ENCODE results near the gene RPRD1A. TPM values are rescaled to one million over a fixed set of nuclear protein-coding genes. Genes with fewer than 3 reads are reported as not detected.
A peak's percentile ranks its signal among the peaks of the same experiment; 100 is the strongest.
"Not testable (repeated sequence)": the region's sequence is repeated elsewhere in the genome, so short reads cannot be mapped to it uniquely, and the experiment has no call there.

Gene RPRD1A
- 28.7 and 31.4 TPM in 2 replicates for total RNA-seq (2014; rRNA removed; shearing (Covaris generic); ENCODE audit: low replicate concordance)

- H3K27me3 ChIP-seq, result no peaks in the 10 kb centered on the region
- peak; percentile 93 for DNase-seq
- H3K36me3 ChIP-seq, result peaks cover 13% of the 10 kb centered on the region
- H3K9me3 ChIP-seq, result no peaks in the 10 kb centered on the region
- peak within 1 kb of the TSS; percentile 97 for H3K4me3 ChIP-seq
These were observed at the start of gene RPRD1A for GRCh38 chr18:36067055-36067957. Gene RPRD1A, minus strand, starts transcription at chr18:36067559. Its CDS starts 155 bp downstream, at chr18:36067404.

- not testable (repeated sequence) for DNase-seq, H3K9me3 ChIP-seq, H3K27me3 ChIP-seq, H3K4me3 ChIP-seq
- H3K36me3 ChIP-seq, result peaks cover 29% of the 10 kb centered on the region
These were observed 49.4 kb upstream of the RPRD1A start for GRCh38 chr18:36116771-36117170.

GRCh38 chr18:36114738-36115137 is 47.4 kb upstream of the RPRD1A start:
- H3K9me3 ChIP-seq, result no peaks in the 10 kb centered on the region
- no peak overlapping the region for H3K4me3 ChIP-seq
- H3K36me3 ChIP-seq, result peaks cover 32% of the 10 kb centered on the region
- no peak for DNase-seq
- no peaks in the 10 kb centered on the region for H3K27me3 ChIP-seq

GRCh38 chr18:36114251-36114650 is 46.9 kb upstream of the RPRD1A start:
- H3K36me3 ChIP-seq, result peaks cover 32% of the 10 kb centered on the region
- no peaks in the 10 kb centered on the region for H3K27me3 ChIP-seq
- no peak for DNase-seq

GRCh38 chr18:36112302-36112701 is 44.9 kb upstream of the RPRD1A start:
- Histone ChIP-seq H3K9me3 (no peaks in the 10 kb centered on the region), H3K27me3 (no peaks in the 10 kb centered on the region), H3K36me3 (peaks cover 35% of the 10 kb centered on the region), H3K4me3 (no peak overlapping the region)
- DNase-seq, result no peak

More at GRCh38 chr18:36114251-36114650, 46.9 kb upstream of the RPRD1A start:
- H3K4me3 ChIP-seq, result no peak overlapping the region
- no peaks in the 10 kb centered on the region for H3K9me3 ChIP-seq

GRCh38 chr18:36109737-36110136 is 42.4 kb upstream of the RPRD1A start:
- no peaks in the 10 kb centered on the region for H3K27me3 ChIP-seq
- no peak overlapping the region for H3K4me3 ChIP-seq
- peaks cover 30% of the 10 kb centered on the region for H3K36me3 ChIP-seq
- H3K9me3 ChIP-seq, result no peaks in the 10 kb centered on the region
- DNase-seq, result no peak

GRCh38 chr18:36108601-36109000 is 41.2 kb upstream of the RPRD1A start:
- Histone ChIP-seq H3K27me3 (no peaks in the 10 kb centered on the region), H3K4me3 (no peak overlapping the region), H3K9me3 (no peaks in the 10 kb centered on the region), H3K36me3 (peaks cover 19% of the 10 kb centered on the region)
- DNase-seq, result no peak

- no peak for DNase-seq
- Histone ChIP-seq H3K9me3 (no peaks in the 10 kb centered on the region), H3K4me3 (no peak overlapping the region), H3K27me3 (no peaks in the 10 kb centered on the region), H3K36me3 (peaks cover 19% of the 10 kb centered on the region)
These were observed 40.8 kb upstream of the RPRD1A start for GRCh38 chr18:36108196-36108595.

GRCh38 chr18:36107477-36107876 is 40.1 kb upstream of the RPRD1A start:
- no peaks in the 10 kb centered on the region for H3K9me3 ChIP-seq
- H3K27me3 ChIP-seq, result no peaks in the 10 kb centered on the region
- DNase-seq, result no peak
- peaks cover 17% of the 10 kb centered on the region for H3K36me3 ChIP-seq
- no peak overlapping the region for H3K4me3 ChIP-seq

- Histone ChIP-seq H3K9me3 (no peaks in the 10 kb centered on the region), H3K4me3 (no peak overlapping the region), H3K27me3 (no peaks in the 10 kb centered on the region), H3K36me3 (peaks cover 2% of the 10 kb centered on the region; the same call in 1 of the 2 replicates)
- no peak for DNase-seq
These were observed 37.4 kb upstream of the RPRD1A start for GRCh38 chr18:36104749-36105148.

- Histone ChIP-seq H3K27me3 (no peaks in the 10 kb centered on the region), H3K9me3 (no peaks in the 10 kb centered on the region), H3K4me3 (no peak overlapping the region), H3K36me3 (no peaks in the 10 kb centered on the region)
- no peak for DNase-seq
These were observed 34.6 kb upstream of the RPRD1A start for GRCh38 chr18:36101943-36102342.

- DNase-seq, result no peak
- Histone ChIP-seq H3K36me3 (no peaks in the 10 kb centered on the region), H3K27me3 (no peaks in the 10 kb centered on the region), H3K9me3 (no peaks in the 10 kb centered on the region), H3K4me3 (no peak overlapping the region)
These were observed 32.0 kb upstream of the RPRD1A start for GRCh38 chr18:36099311-36099710.

- Histone ChIP-seq H3K27me3 (no peaks in the 10 kb centered on the region), H3K36me3 (no peaks in the 10 kb centered on the region), H3K9me3 (no peaks in the 10 kb centered on the region), H3K4me3 (no peak overlapping the region)
- DNase-seq, result no peak
These were observed 29.6 kb upstream of the RPRD1A start for GRCh38 chr18:36096955-36097354.

- no peak overlapping the region for H3K4me3 ChIP-seq
- no peaks in the 10 kb centered on the region for H3K27me3 ChIP-seq
- H3K36me3 ChIP-seq, result no peaks in the 10 kb centered on the region
- no peak for DNase-seq
- no peaks in the 10 kb centered on the region for H3K9me3 ChIP-seq
These were observed 28.7 kb upstream of the RPRD1A start for GRCh38 chr18:36095936-36096519.

GRCh38 chr18:36094431-36094830 is 27.1 kb upstream of the RPRD1A start:
- Histone ChIP-seq H3K27me3 (no peaks in the 10 kb centered on the region), H3K4me3 (no peak overlapping the region), H3K36me3 (no peaks in the 10 kb centered on the region), H3K9me3 (no peaks in the 10 kb centered on the region)
- DNase-seq, result no peak

GRCh38 chr18:36092116-36092515 is 24.8 kb upstream of the RPRD1A start:
- H3K9me3 ChIP-seq, DNase-seq, H3K27me3 ChIP-seq: not testable (repeated sequence)

GRCh38 chr18:36089001-36089400 is 21.6 kb upstream of the RPRD1A start:
- H3K36me3 ChIP-seq, result no peaks in the 10 kb centered on the region
- no peaks in the 10 kb centered on the region for H3K27me3 ChIP-seq
- DNase-seq, result no peak
- no peaks in the 10 kb centered on the region for H3K9me3 ChIP-seq
- H3K4me3 ChIP-seq, result no peak overlapping the region

More at GRCh38 chr18:36092116-36092515, 24.8 kb upstream of the RPRD1A start:
- H3K36me3 ChIP-seq, H3K4me3 ChIP-seq: not testable (repeated sequence)

GRCh38 chr18:36088256-36088655 is 20.9 kb upstream of the RPRD1A start:
- no peaks in the 10 kb centered on the region for H3K9me3 ChIP-seq
- no peak overlapping the region for H3K4me3 ChIP-seq
- no peaks in the 10 kb centered on the region for H3K36me3 ChIP-seq
- no peak for DNase-seq
- no peaks in the 10 kb centered on the region for H3K27me3 ChIP-seq

All from MG63 (cell line).